Fibroblast of lung (primary cell): ENCODE data around the gene RFX2. TPM values are rescaled to one million over a fixed set of nuclear protein-coding genes. Genes with fewer than 3 reads are reported as not detected.
A peak's percentile ranks its signal among the peaks of the same experiment; 100 is the strongest.

ENCODE experiments used
- DNase-seq, 2 donors: peaks; one replicate each; pipeline versions ENCODE4 v3.0.0 to v3.0.0-alpha.2; 2010; ENCODE audit warnings: low read depth in 2 of 2
- H2AFZ ChIP-seq: 2 replicates; pipeline ENCODE4 v1.5.1; 2012; ENCODE audit warnings: low read length, control low read depth, inconsistent platforms
- H3K27ac ChIP-seq: 2 replicates; pipeline ENCODE4 v1.5.1; 2011; ENCODE audit warnings: low read length, control low read depth; ENCODE audit not compliant: insufficient read depth
- H3K27me3 ChIP-seq: 2 replicates; pipeline ENCODE4 v1.5.1; 2011; ENCODE audit warnings: mild to moderate bottlenecking, low read length; ENCODE audit not compliant: control insufficient read depth, insufficient read depth
- H3K36me3 ChIP-seq: 2 replicates; pipeline ENCODE4 v1.5.1; 2011; ENCODE audit warnings: low read length; ENCODE audit not compliant: control insufficient read depth, insufficient read depth
- H3K4me1 ChIP-seq: 2 replicates; pipeline ENCODE4 v1.5.1; 2011; ENCODE audit warnings: low read length; ENCODE audit not compliant: control insufficient read depth, insufficient read depth; ENCODE audit errors: extremely low read depth
- H3K4me2 ChIP-seq: 2 replicates; pipeline ENCODE4 v1.5.1; 2011; ENCODE audit warnings: low read length, control low read depth; ENCODE audit not compliant: insufficient read depth; ENCODE audit errors: extremely low read depth
- H3K4me3 ChIP-seq, 4 experiments: fragments of 200-600 bp in 1 of 4; sonication (generic) in 1 of 4; replicated peaks in 1 of 4; 2 replicates each; pipeline ENCODE4 v1.5.1; 2011 to 2016; ENCODE audit warnings: low read length in 4 of 4, low read depth in 3 of 4, mild to moderate bottlenecking in 3 of 4, control low read depth in 2 of 4, inconsistent platforms in 1 of 4, mixed read lengths in 1 of 4; ENCODE audit not compliant: insufficient read depth in 1 of 4; ENCODE audit errors: control extremely low read depth in 1 of 4
- H3K79me2 ChIP-seq: 2 replicates; pipeline ENCODE4 v1.5.1; 2012; ENCODE audit warnings: mild to moderate bottlenecking, low read length, inconsistent platforms; ENCODE audit not compliant: control insufficient read depth, insufficient read depth
- H3K9ac ChIP-seq: 2 replicates; pipeline ENCODE4 v1.5.1; 2011; ENCODE audit warnings: mild to moderate bottlenecking, low read length, control low read depth; ENCODE audit not compliant: insufficient read depth
- H3K9me3 ChIP-seq: 2 replicates; pipeline ENCODE4 v1.5.1; 2012; ENCODE audit warnings: low read depth, low read length; ENCODE audit not compliant: control insufficient read depth, insufficient read depth
- H4K20me1 ChIP-seq: 2 replicates; pipeline ENCODE4 v1.5.1; 2011; ENCODE audit warnings: low read length; ENCODE audit not compliant: control insufficient read depth, insufficient read depth; ENCODE audit errors: extremely low read depth
- CTCF ChIP-seq, 2 donors: IDR thresholded peaks in 1 of 2; conservative IDR thresholded peaks in 1 of 2; 1 replicate in 1 of 2; 2 replicates in 1 of 2; pipeline ENCODE4 v1.5.1; 2011 to 2012; ENCODE audit warnings: low read length in 2 of 2, control low read depth in 1 of 2, inconsistent platforms in 1 of 2, low read depth in 1 of 2, mild to moderate bottlenecking in 1 of 2
- EZH2 ChIP-seq: IDR thresholded peaks from 2 replicates; pipeline ENCODE4 v1.5.1; 2012; ENCODE audit warnings: low read length, control low read depth, mild to moderate bottlenecking; ENCODE audit errors: missing control alignments
- polyA plus RNA-seq, 2 donors: library from polyadenylated mRNA; depleted of rRNA in 1 of 2; stranded (reverse) in 1 of 2; unstranded in 1 of 2; fragments of >200 nt; gene quantifications; 2 replicates each; pipeline ENCODE4 v1.2.1, GENCODE V29; 2011 to 2012; ENCODE audit warnings: missing spikeins in 1 of 2
- total RNA-seq: library from RNA; depleted of rRNA; stranded (reverse); fragments of >200 nt; gene quantifications from 2 replicates; pipeline ENCODE4 v1.2.1, GENCODE V29; 2014

Gene RFX2
- total and polyA plus RNA-seq, 2 donors (not counting 1 experiment from before 2014, with no cell fraction given) = 2.5 to 9.6 TPM

- TF ChIP-seq EZH2 = no peak
- no peak for TF ChIP-seq CTCF (conservative IDR thresholded peaks at IDR 0.05 in 1 of 2, IDR thresholded peaks at IDR 0.05 in 1 of 2; ENCODE audit: low read depth in 1 of 2, low read length in 2 of 2)
- no peaks in the 10 kb centered on the region for H3K79me2 ChIP-seq
- H3K4me1 ChIP-seq = peaks cover 8% of the 10 kb centered on the region
- H4K20me1 ChIP-seq = no peaks in the 10 kb centered on the region
- peak overlapping the region; percentile 30 for H3K9ac ChIP-seq
- H3K36me3 ChIP-seq = no peaks in the 10 kb centered on the region
- peak overlapping the region in 1 of 4 experiments; percentile 6 for H3K4me3 ChIP-seq
- no peaks in the 10 kb centered on the region for H3K9me3 ChIP-seq
- peak; percentile 33 to 51 for DNase-seq
- H2AFZ ChIP-seq = peak overlapping the region; percentile 61
- no peaks in the 10 kb centered on the region for H3K27me3 ChIP-seq
- H3K27ac ChIP-seq = peak overlapping the region; percentile 62
- peak overlapping the region; percentile 66 for H3K4me2 ChIP-seq
These were observed 87.1 kb downstream of the RFX2 start for GRCh38 chr19:6023085-6023682.

GRCh38 chr19:6022570-6023064 is 87.7 kb downstream of the RFX2 start:
- H2AFZ ChIP-seq = no peak overlapping the region
- H3K4me3 ChIP-seq = no peak overlapping the region
- no peaks in the 10 kb centered on the region for H3K27me3 ChIP-seq
- peak overlapping the region; percentile 62 for H3K27ac ChIP-seq
- H4K20me1 ChIP-seq = no peaks in the 10 kb centered on the region
- H3K9ac ChIP-seq = no peak overlapping the region
- H3K4me1 ChIP-seq = peaks cover 8% of the 10 kb centered on the region
- H3K4me2 ChIP-seq = peak overlapping the region; percentile 66
- no peaks in the 10 kb centered on the region for H3K79me2 ChIP-seq
- DNase-seq = no peak
- no peaks in the 10 kb centered on the region for H3K9me3 ChIP-seq
- no peaks in the 10 kb centered on the region for H3K36me3 ChIP-seq
- no peak for TF ChIP-seq CTCF (conservative IDR thresholded peaks at IDR 0.05 in 1 of 2, IDR thresholded peaks at IDR 0.05 in 1 of 2; ENCODE audit: low read depth in 1 of 2, low read length in 2 of 2)
- TF ChIP-seq EZH2 = no peak

GRCh38 chr19:6021878-6022569 is 88.3 kb downstream of the RFX2 start:
- Histone ChIP-seq H3K36me3 (no peaks in the 10 kb centered on the region), H2AFZ (peak overlapping the region; percentile 12), H4K20me1 (no peaks in the 10 kb centered on the region), H3K9me3 (no peaks in the 10 kb centered on the region), H3K27me3 (no peaks in the 10 kb centered on the region), H3K27ac (no peak overlapping the region), H3K9ac (no peak overlapping the region), H3K4me3 (no peak overlapping the region), H3K4me1 (peaks cover 8% of the 10 kb centered on the region), H3K4me2 (no peak overlapping the region), H3K79me2 (no peaks in the 10 kb centered on the region)
- peak; percentile 57 to 71 for TF ChIP-seq CTCF (conservative IDR thresholded peaks at IDR 0.05 in 1 of 2, IDR thresholded peaks at IDR 0.05 in 1 of 2; ENCODE audit: low read depth in 1 of 2, low read length in 2 of 2)
- no peak for TF ChIP-seq EZH2
- peak; percentile 41 to 81 for DNase-seq
